Sigmoid colon (tissue), 7 donors: ENCODE data around the gene CLMP. TPM values are rescaled to one million over a fixed set of nuclear protein-coding genes. Genes with fewer than 3 reads are reported as not detected.

Experiments
- DNase-seq: peaks from one replicate; pipeline ENCODE4 v3.0.0-alpha.2; 2019
- H3K27ac ChIP-seq, 4 donors: fragments of 200-600 bp; sonication (generic); one replicate each; pipeline ENCODE4 v1.5.1; 2016 to 2019; ENCODE audit warnings: mild to moderate bottlenecking in 1 of 4
- H3K27me3 ChIP-seq, 3 donors: fragments of 200-600 bp; sonication (generic); one replicate each; pipeline ENCODE4 v1.5.1; 2019; ENCODE audit warnings: mild to moderate bottlenecking in 1 of 3
- H3K36me3 ChIP-seq, 4 donors: fragments of 200-600 bp; sonication (generic); one replicate each; pipeline ENCODE4 v1.5.1; 2016 to 2019
- H3K4me1 ChIP-seq, 4 donors: fragments of 200-600 bp; sonication (generic); one replicate each; pipeline ENCODE4 v1.5.1; 2017 to 2019
- H3K4me3 ChIP-seq, 4 donors: fragments of 200-600 bp; sonication (generic); one replicate each; pipeline ENCODE4 v1.5.1; 2017 to 2019; ENCODE audit warnings: mild to moderate bottlenecking in 2 of 4, moderate library complexity in 1 of 4
- H3K9me3 ChIP-seq, 4 donors: fragments of 200-600 bp in 3 of 4; sonication (generic) in 3 of 4; one replicate each; pipeline versions ENCODE4 v1.5.1 to v1.6.1; 2013 to 2019
- CTCF ChIP-seq, 4 experiments: fragments of 450-650 bp in 3 of 4; fragments of 200-600 bp in 1 of 4; IDR thresholded peaks; one replicate each; pipeline ENCODE4 v1.5.1; 2016 to 2019; ENCODE audit warnings: antibody characterized with exemption in 4 of 4, mild to moderate bottlenecking in 3 of 4, moderate library complexity in 2 of 4
- EP300 ChIP-seq, 4 donors: sonication (generic); formaldehyde crosslinking; IDR thresholded peaks; one replicate each; pipeline ENCODE4 v1.6.1; 2017; ENCODE audit warnings: antibody characterized with exemption in 4 of 4
- POLR2A ChIP-seq, 2 donors: fragments of 450-650 bp; IDR thresholded peaks; one replicate each; pipeline ENCODE4 v1.6.1; 2016; ENCODE audit warnings: antibody characterized with exemption in 2 of 2, mild to moderate bottlenecking in 2 of 2, moderate library complexity in 2 of 2
- POLR2AphosphoS5 ChIP-seq, 4 donors: sonication (generic); formaldehyde crosslinking; IDR thresholded peaks; one replicate each; pipeline ENCODE4 v1.6.1; 2017; ENCODE audit warnings: antibody characterized with exemption in 4 of 4
- WGBS, 2 donors: extraction: QIAGEN DNeasy Blood & Tissue Kit; methylation state at CpG; one replicate each; pipeline ENCODE4 v1.1.7; 2013; 5-methylcytosine and 5-hydroxymethylcytosine counted together
- intact Hi-C: fragments of 100-400 bp; cut with DNase I; formaldehyde crosslinking; loops from one replicate; pipeline ENCODE4 v1.15.1; 2023
- polyA plus RNA-seq, 3 donors: library from polyadenylated mRNA; stranded (reverse); fragments of 200-250 nt; gene quantifications; one replicate each; pipeline ENCODE4 v1.2.3, GENCODE V29; 2013
- total RNA-seq, 4 donors: library from RNA; depleted of rRNA; stranded (reverse); fragments of >200 nt; gene quantifications; one replicate each; pipeline ENCODE4 v1.1.0, GENCODE V29; 2016
- donor health status: healthy with polysubstance abuse.
- donor health status: Bipolar disorder and iron deficiency.
- donor health status: healthy.

The CLMP gene
- total and polyA plus RNA-seq, 7 donors, result 1.4 to 180 (median 104) TPM

DNA sequence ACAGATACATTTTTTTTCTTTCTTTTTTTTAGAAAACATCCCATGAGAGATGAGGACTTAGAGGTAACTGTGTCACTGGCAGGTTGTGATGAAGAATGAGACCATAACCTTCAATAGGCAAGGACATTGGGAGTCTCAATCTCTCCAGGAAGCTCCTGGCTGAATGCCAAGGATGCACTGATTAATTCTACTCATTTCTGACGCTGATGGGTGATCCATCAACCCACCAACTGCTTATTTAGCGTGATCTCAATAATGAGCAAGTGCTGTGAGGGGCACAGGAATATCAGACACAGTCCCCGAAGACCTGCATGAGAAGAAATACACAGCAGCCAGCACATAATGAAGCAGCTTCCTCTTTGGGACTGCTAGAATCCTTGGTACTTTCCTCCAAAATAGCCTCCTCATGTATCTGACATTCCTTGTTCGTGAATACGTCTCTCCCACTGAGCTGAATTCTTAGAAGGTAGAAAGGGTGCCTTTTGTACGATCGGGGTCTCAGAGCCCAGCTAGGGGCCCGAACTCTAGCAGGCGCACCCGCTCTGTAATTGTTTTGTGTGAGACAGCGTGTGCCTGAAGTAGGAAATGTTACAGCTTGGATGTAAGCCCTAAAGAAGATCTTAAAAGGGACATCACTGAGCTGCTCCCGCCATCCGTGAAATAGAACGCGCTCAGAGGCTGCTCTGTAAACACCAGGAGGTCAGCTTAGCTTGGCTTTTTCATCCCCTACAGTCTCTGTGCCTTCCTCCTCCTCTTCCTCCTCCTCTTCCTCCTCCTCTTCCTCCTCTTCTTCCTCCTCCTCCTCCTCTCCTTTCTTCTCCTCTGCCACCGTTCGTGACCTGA lies 7.2 kb downstream of the CLMP start:
- Histone ChIP-seq H3K4me3 (peak overlapping the region; percentile 10 to 29 (median 20)), H3K36me3 (no peaks in the 10 kb centered on the region), H3K4me1 (peaks cover 0 to 96% (median 88%) of the 10 kb centered on the region in 4 donors), H3K27ac (peak overlapping the region; percentile 75 to 97 (median 92)), H3K27me3 (no peaks in the 10 kb centered on the region), H3K9me3 (no peaks in the 10 kb centered on the region)
- TF ChIP-seq POLR2AphosphoS5 (IDR thresholded peaks at IDR 0.05) (peak in 1 of 4 donors; percentile 31), CTCF (IDR thresholded peaks at IDR 0.05) (no peak), EP300 (IDR thresholded peaks at IDR 0.05) (no peak), POLR2A (IDR thresholded peaks at IDR 0.05) (no peak)
- DNase-seq, result no peak
- intact Hi-C loops, result no loop called here
- WGBS, 2 donors, result 42 to 55% methylated on average over 17 of the region's 17 CpGs

- 80 to 89% methylated on average over 4 of the region's 4 CpGs for WGBS, 2 donors
- TF ChIP-seq POLR2AphosphoS5 (IDR thresholded peaks at IDR 0.05), result no peak
- TF ChIP-seq CTCF (IDR thresholded peaks at IDR 0.05), result no peak
- no peak for TF ChIP-seq EP300 (IDR thresholded peaks at IDR 0.05)
- no peak for TF ChIP-seq POLR2A (IDR thresholded peaks at IDR 0.05)
- Histone ChIP-seq H3K4me1 (peaks cover 0 to 98% (median 88%) of the 10 kb centered on the region in 4 donors), H3K27me3 (no peaks in the 10 kb centered on the region), H3K36me3 (no peaks in the 10 kb centered on the region), H3K9me3 (no peaks in the 10 kb centered on the region), H3K4me3 (no peak overlapping the region), H3K27ac (peak overlapping the region; percentile 75 to 97 (median 92))
- no peak for DNase-seq
- intact Hi-C loops, result no loop called here
These were observed 7.8 kb downstream of the CLMP start for GRCh38 chr11:123187248-123187647.

DNA sequence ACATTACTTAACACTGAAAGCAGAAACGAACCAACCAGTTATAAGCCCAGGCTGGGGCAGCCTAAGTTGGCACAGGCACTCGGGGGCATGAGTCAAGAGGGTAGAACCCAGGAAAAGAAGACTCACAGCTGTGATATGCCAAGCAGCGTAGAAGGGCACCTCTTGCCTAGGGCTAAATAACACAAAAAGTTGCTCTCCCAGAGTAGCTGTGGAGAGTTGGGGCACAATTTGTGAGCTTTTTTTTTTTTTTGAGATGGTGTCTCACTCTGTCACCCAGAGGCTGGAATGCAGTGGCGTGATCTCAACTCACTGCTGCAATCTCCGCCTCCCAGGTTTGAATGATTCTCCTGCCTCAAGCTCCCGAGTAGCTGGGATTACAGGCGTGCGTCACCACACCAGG lies 8.8 kb downstream of the CLMP start:
- H3K4me1 ChIP-seq, result peaks cover 0 to 98% (median 88%) of the 10 kb centered on the region in 4 donors
- peak overlapping the region; percentile 75 to 97 (median 92) for H3K27ac ChIP-seq
- intact Hi-C loops, result no loop called here

DNA sequence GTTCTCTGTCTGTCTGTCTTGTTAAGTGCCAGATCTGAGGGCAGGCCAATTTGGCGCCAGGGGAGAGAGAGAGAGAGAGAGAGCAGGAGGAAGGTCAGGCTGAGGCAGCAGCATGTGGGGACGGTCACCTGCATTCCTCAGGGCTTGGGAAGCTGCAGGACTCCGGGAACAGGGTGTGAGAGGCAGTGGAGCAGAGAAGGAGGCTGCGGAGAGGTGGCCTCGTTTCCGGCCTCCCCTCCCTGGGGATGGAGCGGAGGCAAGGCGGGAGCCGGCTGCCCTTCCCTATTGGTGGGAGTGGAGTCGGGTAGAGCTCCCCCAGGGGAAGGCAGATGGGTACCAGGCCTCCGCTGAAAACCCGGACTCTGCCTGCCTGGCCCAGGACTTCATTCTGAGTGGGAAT lies 9.7 kb downstream of the CLMP start:
- Histone ChIP-seq H3K36me3 (no peaks in the 10 kb centered on the region), H3K4me3 (no peak overlapping the region), H3K27ac (peak overlapping the region; percentile 12 to 97 (median 92)), H3K4me1 (peaks cover 0 to 98% (median 91%) of the 10 kb centered on the region in 4 donors), H3K9me3 (no peaks in the 10 kb centered on the region), H3K27me3 (no peaks in the 10 kb centered on the region)
- TF ChIP-seq POLR2A (IDR thresholded peaks at IDR 0.05) (no peak), CTCF (IDR thresholded peaks at IDR 0.05) (no peak), EP300 (IDR thresholded peaks at IDR 0.05) (no peak), POLR2AphosphoS5 (IDR thresholded peaks at IDR 0.05) (peak in 1 of 4 donors; percentile 14)
- 86 to 90% methylated on average over 12 of the region's 12 CpGs for WGBS, 2 donors
- DNase-seq, result no peak
- intact Hi-C loops, result no loop called here

More for the DNA sequence above, 8.8 kb downstream of the CLMP start:
- H3K9me3 ChIP-seq, result no peaks in the 10 kb centered on the region
- H3K4me3 ChIP-seq, result no peak overlapping the region
- H3K36me3 ChIP-seq, result no peaks in the 10 kb centered on the region
- H3K27me3 ChIP-seq, result no peaks in the 10 kb centered on the region
- TF ChIP-seq EP300 (IDR thresholded peaks at IDR 0.05) (no peak), POLR2A (IDR thresholded peaks at IDR 0.05) (no peak), CTCF (IDR thresholded peaks at IDR 0.05) (no peak), POLR2AphosphoS5 (IDR thresholded peaks at IDR 0.05) (no peak)
- DNase-seq, result no peak
- WGBS, 2 donors, result 84 to 90% methylated on average over 8 of the region's 8 CpGs
